HepG2 (cell line): ENCODE measurements around the gene ZNF680. TPM values are rescaled to one million over a fixed set of nuclear protein-coding genes. Genes with fewer than 3 reads are reported as not detected.
A peak's percentile ranks its signal among the peaks of the same experiment; 100 is the strongest.

ENCODE experiments used
- CBX5 ChIP-seq: sonication (generic); formaldehyde crosslinking; IDR thresholded peaks from 2 replicates; pipeline ENCODE4 v1.4.0; 2020; ENCODE audit warnings: missing genetic modification reagents, borderline replicate concordance
- CEBPB ChIP-seq: IDR thresholded peaks from 2 replicates; pipeline ENCODE4 v1.6.1; 2011; ENCODE audit warnings: low read depth, low read length, improper control_type of control experiment, borderline replicate concordance
- CEBPG ChIP-seq: IDR thresholded peaks from 2 replicates; pipeline ENCODE4 v1.6.1; 2016
- FOXA1 ChIP-seq, 2 experiments: fragments of 450-650 bp in 1 of 2; sonication (generic) in 1 of 2; formaldehyde crosslinking in 1 of 2; IDR thresholded peaks; 2 replicates each; pipeline versions ENCODE4 v1.4.0 to v1.6.1; 2016 to 2020; ENCODE audit warnings: missing genetic modification reagents in 1 of 2
- FOXA3 ChIP-seq: IDR thresholded peaks from 2 replicates; pipeline ENCODE4 v1.6.1; 2016; ENCODE audit warnings: missing genetic modification reagents, missing compliant biosample characterization
- FOXK1 ChIP-seq: sonication (generic); formaldehyde crosslinking; IDR thresholded peaks from 2 replicates; pipeline ENCODE4 v1.4.0; 2020; ENCODE audit warnings: low read depth, missing genetic modification reagents, borderline replicate concordance
- KDM1A ChIP-seq: IDR thresholded peaks from 2 replicates; pipeline ENCODE4 v1.6.1; 2016; ENCODE audit warnings: missing compliant biosample characterization
- KDM2A ChIP-seq: sonication (generic); formaldehyde crosslinking; IDR thresholded peaks from 2 replicates; pipeline ENCODE4 v1.4.0; 2020; ENCODE audit warnings: low read depth, missing genetic modification reagents, borderline replicate concordance
- PRMT3 ChIP-seq: sonication (generic); formaldehyde crosslinking; IDR thresholded peaks from 2 replicates; pipeline ENCODE4 v1.8.1; 2022; ENCODE audit warnings: low read depth, mild to moderate bottlenecking, moderate library complexity, missing genetic modification reagents, borderline replicate concordance
- SMC3 ChIP-seq: IDR thresholded peaks from 2 replicates; pipeline ENCODE4 v1.6.1; 2011; ENCODE audit warnings: low read length, improper control_type of control experiment
- SRSF4 ChIP-seq: fragments of 200-400 bp; formaldehyde crosslinking; IDR thresholded peaks from one replicate; pipeline ENCODE4 v1.6.1; 2018; ENCODE audit warnings: mild to moderate bottlenecking, low read depth, low read length, moderate library complexity; ENCODE audit not compliant: poor library complexity, severe bottlenecking
- TEAD3 ChIP-seq: optimal IDR thresholded peaks from 2 replicates; pipeline ENCODE3; 2016; ENCODE audit warnings: borderline replicate concordance
- U2AF2 ChIP-seq: fragments of 200-400 bp; formaldehyde crosslinking; IDR thresholded peaks from 2 replicates; pipeline ENCODE4 v1.6.1; 2017; ENCODE audit warnings: low read depth, mild to moderate bottlenecking, low read length
- ZKSCAN8 ChIP-seq: IDR thresholded peaks from 2 replicates; pipeline ENCODE4 v1.6.1; 2016; ENCODE audit warnings: borderline replicate concordance, missing genetic modification reagents, missing compliant biosample characterization
- ZNF12 ChIP-seq: sonication (generic); formaldehyde crosslinking; IDR thresholded peaks from 2 replicates; pipeline ENCODE4 v1.5.0; 2020; ENCODE audit warnings: missing genetic modification reagents
- ZNF460 ChIP-seq: sonication (generic); formaldehyde crosslinking; IDR thresholded peaks from 2 replicates; pipeline ENCODE4 v1.5.1; 2020; ENCODE audit warnings: missing genetic modification reagents, mild to moderate bottlenecking, borderline replicate concordance
- ZNF672 ChIP-seq: sonication (generic); formaldehyde crosslinking; IDR thresholded peaks from 2 replicates; pipeline ENCODE4 v1.8.1; 2022; ENCODE audit warnings: missing genetic modification reagents
- polyA plus RNA-seq, 8 experiments: library from polyadenylated mRNA; depleted of rRNA in 3 of 8; stranded (reverse) in 7 of 8; unstranded in 1 of 8; fragments of >200 nt; fragmentation: Illumina TruSeq in 4 of 8; extraction: Trizol in 4 of 8; gene quantifications; 2 replicates each; pipeline versions ENCODE4 v1.2.1 to v1.2.3, GENCODE V29; 2011 to 2016; ENCODE audit warnings: low read depth in 4 of 8, missing spikeins in 1 of 8, mixed read lengths in 1 of 8; ENCODE audit not compliant: insufficient read depth in 1 of 8
- total RNA-seq, 5 experiments: library from RNA; depleted of rRNA; stranded (reverse); fragments of >200 nt; fragmentation: Illumina TruSeq; extraction: Trizol; gene quantifications; 2 replicates each; pipeline ENCODE4 v1.2.3, GENCODE V29; 2016; ENCODE audit warnings: low read depth in 1 of 5
- TF ChIP-seq, protein P1 (sequence below): sonication (generic); formaldehyde crosslinking; IDR thresholded peaks from 2 replicates; pipeline ENCODE4 v1.5.1; 2020; ENCODE audit warnings: mild to moderate bottlenecking, missing genetic modification reagents, moderate library complexity
- TF ChIP-seq, protein P2 (sequence below): IDR thresholded peaks from 2 replicates; pipeline ENCODE4 v1.4.0; 2020; ENCODE audit warnings: mild to moderate bottlenecking, missing genetic modification reagents
- TF ChIP-seq, protein P3 (sequence below): sonication (generic); formaldehyde crosslinking; IDR thresholded peaks from 2 replicates; pipeline ENCODE4 v1.8.1; 2023; ENCODE audit warnings: mild to moderate bottlenecking, missing genetic modification reagents, borderline replicate concordance
- TF ChIP-seq, protein P4 (sequence below): sonication (generic); formaldehyde crosslinking; conservative IDR thresholded peaks from 2 replicates; pipeline ENCODE4 v1.8.0; 2022; ENCODE audit warnings: missing genetic modification reagents
- TF ChIP-seq, protein P5 (sequence below): sonication (generic); formaldehyde crosslinking; IDR thresholded peaks from 2 replicates; pipeline ENCODE4 v1.4.0; 2020; ENCODE audit warnings: missing genetic modification reagents

The ZNF680 gene
- total and polyA plus RNA-seq, 2 of the 13 experiments (the other 11 are each of a cell fraction or from before 2014, with no cell fraction given), result 2.1 to 12.4 TPM

DNA sequence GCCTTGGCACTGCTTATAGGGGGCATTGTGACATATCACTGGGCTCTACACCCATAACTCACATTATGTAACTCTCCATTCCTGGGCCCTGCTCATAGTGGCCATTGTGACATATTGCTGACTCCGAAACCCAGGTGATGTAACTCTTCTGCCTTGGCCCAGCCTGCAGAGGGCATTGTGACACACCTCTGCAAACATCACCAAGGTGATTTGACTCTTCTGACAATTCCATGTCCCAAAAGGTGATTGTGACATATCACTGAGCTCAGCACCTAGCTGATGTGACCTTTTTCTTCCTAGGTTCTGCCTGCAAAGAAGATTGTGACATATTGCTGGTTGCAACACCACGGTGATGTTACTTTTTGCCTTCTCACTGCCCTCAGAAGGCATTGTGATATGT lies 36.5 kb upstream of the ZNF680 start (continued):
- TF ChIP-seq, protein P1, sequence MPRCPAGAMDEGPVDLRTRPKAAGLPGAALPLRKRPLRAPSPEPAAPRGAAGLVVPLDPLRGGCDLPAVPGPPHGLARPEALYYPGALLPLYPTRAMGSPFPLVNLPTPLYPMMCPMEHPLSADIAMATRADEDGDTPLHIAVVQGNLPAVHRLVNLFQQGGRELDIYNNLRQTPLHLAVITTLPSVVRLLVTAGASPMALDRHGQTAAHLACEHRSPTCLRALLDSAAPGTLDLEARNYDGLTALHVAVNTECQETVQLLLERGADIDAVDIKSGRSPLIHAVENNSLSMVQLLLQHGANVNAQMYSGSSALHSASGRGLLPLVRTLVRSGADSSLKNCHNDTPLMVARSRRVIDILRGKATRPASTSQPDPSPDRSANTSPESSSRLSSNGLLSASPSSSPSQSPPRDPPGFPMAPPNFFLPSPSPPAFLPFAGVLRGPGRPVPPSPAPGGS, result no peak
- TF ChIP-seq, protein P2, sequence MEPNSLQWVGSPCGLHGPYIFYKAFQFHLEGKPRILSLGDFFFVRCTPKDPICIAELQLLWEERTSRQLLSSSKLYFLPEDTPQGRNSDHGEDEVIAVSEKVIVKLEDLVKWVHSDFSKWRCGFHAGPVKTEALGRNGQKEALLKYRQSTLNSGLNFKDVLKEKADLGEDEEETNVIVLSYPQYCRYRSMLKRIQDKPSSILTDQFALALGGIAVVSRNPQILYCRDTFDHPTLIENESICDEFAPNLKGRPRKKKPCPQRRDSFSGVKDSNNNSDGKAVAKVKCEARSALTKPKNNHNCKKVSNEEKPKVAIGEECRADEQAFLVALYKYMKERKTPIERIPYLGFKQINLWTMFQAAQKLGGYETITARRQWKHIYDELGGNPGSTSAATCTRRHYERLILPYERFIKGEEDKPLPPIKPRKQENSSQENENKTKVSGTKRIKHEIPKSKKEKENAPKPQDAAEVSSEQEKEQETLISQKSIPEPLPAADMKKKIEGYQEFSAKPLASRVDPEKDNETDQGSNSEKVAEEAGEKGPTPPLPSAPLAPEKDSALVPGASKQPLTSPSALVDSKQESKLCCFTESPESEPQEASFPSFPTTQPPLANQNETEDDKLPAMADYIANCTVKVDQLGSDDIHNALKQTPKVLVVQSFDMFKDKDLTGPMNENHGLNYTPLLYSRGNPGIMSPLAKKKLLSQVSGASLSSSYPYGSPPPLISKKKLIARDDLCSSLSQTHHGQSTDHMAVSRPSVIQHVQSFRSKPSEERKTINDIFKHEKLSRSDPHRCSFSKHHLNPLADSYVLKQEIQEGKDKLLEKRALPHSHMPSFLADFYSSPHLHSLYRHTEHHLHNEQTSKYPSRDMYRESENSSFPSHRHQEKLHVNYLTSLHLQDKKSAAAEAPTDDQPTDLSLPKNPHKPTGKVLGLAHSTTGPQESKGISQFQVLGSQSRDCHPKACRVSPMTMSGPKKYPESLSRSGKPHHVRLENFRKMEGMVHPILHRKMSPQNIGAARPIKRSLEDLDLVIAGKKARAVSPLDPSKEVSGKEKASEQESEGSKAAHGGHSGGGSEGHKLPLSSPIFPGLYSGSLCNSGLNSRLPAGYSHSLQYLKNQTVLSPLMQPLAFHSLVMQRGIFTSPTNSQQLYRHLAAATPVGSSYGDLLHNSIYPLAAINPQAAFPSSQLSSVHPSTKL (CRISPR knock-in tag), result peak; percentile 36; the same call in 1 of the 2 replicates
- TF ChIP-seq FOXA3 (no peak), CEBPG (peak; percentile 75), TEAD3 (CRISPR knock-in tag) (no peak), FOXK1 (CRISPR knock-in tag) (peak; percentile 21; the same call in 1 of the 2 replicates), ZNF672 (no peak), KDM2A (0 out of 2 replicates have a peak, but pooled peaks have one; percentile 32), ZNF460 (CRISPR knock-in tag) (no peak), SRSF4 (no peak), ZNF12 (CRISPR knock-in tag) (peak; percentile 17; the same call in 1 of the 2 replicates), U2AF2 (no peak), CEBPB (peak; percentile 94), PRMT3 (CRISPR knock-in tag) (no peak), CBX5 (peak; percentile 64; the same call in 1 of the 2 replicates), KDM1A (peak; percentile 20; the same call in 1 of the 2 replicates), SMC3 (peak; percentile 21; the same call in 1 of the 2 replicates), FOXA1 (IDR thresholded peaks at IDR 0.05) (no peak), FOXA1 (CRISPR knock-in tag; IDR thresholded peaks at IDR 0.05) (peak; percentile 35; the same call in 1 of the 2 replicates), ZKSCAN8 (no peak)
- TF ChIP-seq, protein P3, sequence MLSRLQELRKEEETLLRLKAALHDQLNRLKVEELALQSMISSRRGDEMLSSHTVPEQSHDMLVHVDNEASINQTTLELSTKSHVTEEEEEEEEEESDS, result no peak
- TF ChIP-seq, protein P4, sequence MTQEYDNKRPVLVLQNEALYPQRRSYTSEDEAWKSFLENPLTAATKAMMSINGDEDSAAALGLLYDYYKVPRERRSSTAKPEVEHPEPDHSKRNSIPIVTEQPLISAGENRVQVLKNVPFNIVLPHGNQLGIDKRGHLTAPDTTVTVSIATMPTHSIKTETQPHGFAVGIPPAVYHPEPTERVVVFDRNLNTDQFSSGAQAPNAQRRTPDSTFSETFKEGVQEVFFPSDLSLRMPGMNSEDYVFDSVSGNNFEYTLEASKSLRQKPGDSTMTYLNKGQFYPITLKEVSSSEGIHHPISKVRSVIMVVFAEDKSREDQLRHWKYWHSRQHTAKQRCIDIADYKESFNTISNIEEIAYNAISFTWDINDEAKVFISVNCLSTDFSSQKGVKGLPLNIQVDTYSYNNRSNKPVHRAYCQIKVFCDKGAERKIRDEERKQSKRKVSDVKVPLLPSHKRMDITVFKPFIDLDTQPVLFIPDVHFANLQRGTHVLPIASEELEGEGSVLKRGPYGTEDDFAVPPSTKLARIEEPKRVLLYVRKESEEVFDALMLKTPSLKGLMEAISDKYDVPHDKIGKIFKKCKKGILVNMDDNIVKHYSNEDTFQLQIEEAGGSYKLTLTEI (CRISPR knock-in tag), result no peak
- TF ChIP-seq, protein P5, sequence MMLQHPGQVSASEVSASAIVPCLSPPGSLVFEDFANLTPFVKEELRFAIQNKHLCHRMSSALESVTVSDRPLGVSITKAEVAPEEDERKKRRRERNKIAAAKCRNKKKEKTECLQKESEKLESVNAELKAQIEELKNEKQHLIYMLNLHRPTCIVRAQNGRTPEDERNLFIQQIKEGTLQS (CRISPR knock-in tag), result 0 out of 2 replicates have a peak, but pooled peaks have one; percentile 32
